Stimulated activated CD4-positive, alpha-beta T cell treated with anti-CD3 and anti-CD28 coated beads, Interleukin-4, amount 100 ng/mL, for 24 hours (primary cell): ENCODE measurements around the gene TBC1D19.
A peak's percentile ranks its signal among the peaks of the same experiment; 100 is the strongest.

Source experiments
- DNase-seq: peaks from one replicate; pipeline ENCODE4 v3.0.0-alpha.2; 2020

TBC1D19 gene

DNA sequence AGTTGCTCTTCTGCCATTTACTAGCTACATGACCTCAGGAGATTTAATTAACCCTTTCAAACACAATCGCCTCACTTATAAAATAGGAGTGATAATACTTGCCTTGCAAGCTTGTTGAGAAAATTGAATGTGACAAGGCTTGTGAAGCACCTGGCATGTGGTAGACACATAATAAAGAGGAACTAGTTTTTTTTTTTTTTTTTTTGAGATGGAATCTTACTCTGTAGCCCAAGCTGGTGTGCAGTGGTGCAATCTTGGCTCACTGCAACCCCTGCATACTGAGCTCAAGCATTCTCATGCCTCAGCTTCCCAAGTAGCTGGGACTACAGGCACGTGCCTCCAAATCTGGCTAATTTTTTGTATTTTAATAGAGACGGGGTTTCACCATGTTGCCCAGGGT, 203.0 kb downstream of the TBC1D19 start:
- DNase-seq: no peak

DNA sequence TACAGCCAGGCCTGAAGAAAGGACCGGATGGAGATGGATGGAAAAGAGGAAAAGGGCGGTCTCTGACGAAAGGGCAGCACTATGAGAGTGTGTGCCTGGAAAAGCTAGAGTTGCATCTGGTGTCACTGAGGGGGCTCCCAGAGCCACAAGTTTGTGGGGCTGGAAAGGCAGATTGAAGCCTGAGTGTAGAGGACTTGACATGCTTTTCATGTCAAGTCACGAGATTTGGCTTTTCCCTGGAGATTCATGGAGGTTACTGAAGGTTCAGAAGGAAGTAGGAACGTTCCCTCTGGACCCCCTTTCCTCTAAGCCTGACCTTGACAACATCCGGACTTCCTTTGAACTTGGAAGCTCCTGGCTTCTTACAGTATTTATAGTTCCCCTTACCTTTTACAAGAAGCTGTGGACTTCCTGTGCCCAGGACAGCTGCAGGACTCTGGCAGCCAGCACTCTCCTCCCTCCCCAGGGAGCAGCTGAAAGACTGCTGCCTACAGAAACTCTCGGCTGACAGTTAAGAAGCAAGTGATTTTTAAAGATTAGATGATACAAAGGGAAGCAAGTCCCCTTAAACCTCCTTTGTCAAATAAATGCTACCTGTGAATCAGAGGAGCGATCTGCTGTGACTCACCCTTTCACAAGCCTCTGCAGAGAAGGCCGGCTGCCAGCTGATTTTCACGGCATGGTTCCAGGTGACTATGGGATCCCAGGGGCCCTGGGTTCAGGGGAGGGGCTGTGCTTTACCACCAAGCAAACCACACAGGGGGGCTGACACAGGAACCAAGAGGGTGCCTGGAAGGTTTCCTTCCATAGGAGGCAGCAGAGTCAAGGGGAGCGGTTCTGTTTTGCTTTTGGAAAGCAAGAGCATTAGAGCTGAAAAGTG, 203.8 kb downstream of the TBC1D19 start:
- peak; percentile 37 for DNase-seq

DNA sequence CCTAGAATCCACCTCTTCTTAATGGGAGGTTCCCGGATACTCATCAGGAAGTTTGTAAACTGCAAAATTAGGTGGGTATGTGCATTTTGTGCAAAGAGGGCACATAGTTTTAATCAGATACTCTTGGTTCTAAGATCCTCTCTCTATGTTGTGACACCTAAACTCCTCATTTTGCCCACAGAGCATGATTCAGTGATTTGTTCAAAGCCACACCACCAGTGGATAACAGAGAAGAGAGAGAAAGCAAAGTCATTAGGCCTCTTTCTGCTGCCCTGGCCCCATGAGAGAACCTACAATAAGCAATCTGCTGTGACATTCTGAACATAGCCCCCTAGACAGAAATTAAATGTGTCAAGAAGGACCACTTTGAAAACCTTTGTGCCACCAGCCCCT, 204.5 kb downstream of the TBC1D19 start:
- no peak for DNase-seq

DNA sequence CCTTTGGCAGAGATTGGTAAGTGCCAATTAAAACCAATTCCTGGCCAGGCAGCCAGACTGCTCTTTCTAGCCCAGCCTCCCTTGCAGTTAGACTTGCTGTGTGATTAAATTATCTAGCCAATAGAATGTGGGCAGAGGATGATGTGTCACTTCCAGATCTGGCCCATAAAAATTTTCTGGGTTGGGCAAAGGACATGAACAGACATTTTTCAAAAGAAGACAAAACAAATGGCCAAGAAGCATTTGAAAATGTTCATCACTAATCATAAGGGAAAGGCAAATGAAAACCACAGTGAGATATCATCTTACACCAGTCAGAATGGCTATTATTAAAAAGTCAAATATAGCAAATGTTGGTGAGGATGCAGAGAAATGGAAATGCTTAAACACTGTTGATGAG, 205.3 kb downstream of the TBC1D19 start:
- DNase-seq: no peak

DNA sequence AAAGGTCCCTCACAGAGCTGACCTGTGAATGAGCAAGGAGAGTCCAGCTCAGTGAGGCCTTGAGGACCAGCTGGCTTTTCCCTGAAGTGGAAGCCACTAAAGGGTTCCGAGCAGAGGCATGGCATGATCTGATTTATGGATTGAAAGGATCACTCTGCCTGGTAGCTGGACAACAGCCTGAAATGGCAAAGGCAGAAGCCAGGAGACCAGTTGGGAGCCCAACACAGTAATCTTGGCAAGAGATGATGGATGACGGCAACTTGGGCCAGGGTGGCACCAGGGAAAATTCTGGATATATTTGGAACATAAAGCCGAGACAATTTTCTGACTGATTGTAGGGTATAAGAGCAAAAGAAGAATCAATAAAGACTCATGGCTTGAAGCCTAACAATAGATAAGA, 207.5 kb downstream of the TBC1D19 start:
- no peak for DNase-seq

DNA sequence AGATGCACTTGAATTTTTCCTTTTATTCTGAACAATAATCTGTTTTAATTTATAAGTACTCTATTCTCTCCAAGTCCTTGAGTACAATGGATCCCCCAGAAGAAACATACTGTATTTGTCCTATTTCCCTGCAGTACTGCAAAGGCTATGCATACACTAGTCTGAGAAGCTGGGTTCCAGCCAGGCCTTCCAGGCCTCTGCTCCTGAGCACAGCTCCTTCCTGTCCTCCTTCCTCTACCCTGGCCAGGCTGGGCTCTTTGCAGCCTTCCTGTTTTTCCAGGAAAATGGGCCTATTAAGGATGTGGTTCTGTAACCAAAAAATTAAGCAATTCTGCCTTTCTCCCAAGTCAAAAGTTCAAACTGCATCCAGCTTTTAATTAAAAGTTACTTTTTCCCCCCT, 208.8 kb downstream of the TBC1D19 start:
- DNase-seq: no peak

DNA sequence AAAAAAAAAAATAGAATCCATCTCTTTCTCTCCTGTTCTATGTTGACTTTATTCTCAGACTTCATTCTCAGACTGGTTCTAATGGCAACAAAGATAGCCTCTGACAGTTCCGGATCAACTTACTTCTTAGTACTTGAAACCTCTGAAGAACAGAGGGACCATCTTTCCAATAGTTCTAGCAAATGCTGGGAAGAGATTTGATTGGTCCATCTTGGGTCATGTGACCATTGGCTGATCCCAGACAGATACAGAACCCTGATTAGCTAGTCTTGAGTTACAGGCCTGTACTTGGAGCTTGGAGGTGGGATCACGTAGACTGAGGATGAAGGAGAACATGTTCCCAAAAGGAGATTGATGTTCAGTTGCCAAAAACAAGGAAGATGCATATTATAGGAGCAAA, 209.9 kb downstream of the TBC1D19 start:
- DNase-seq: no peak

DNA sequence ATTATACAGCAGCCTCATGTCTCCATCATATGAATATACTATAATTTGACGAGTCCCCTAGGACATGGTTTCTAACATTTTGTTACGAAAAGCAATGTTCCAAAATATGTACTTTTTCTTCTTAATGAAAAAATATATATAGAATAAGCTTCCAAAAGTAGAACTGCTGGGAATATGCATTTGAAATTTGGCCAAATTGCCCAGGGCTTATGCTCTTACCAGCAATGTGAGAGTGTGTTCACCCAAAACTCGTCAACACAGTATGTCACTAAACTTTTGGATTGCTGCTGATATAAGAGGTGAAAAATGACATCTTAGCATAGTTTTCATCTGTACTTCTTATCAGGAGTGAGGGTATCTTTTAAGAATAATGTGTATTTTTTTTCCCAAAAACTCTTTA, 212.2 kb downstream of the TBC1D19 start:
- no peak for DNase-seq

DNA sequence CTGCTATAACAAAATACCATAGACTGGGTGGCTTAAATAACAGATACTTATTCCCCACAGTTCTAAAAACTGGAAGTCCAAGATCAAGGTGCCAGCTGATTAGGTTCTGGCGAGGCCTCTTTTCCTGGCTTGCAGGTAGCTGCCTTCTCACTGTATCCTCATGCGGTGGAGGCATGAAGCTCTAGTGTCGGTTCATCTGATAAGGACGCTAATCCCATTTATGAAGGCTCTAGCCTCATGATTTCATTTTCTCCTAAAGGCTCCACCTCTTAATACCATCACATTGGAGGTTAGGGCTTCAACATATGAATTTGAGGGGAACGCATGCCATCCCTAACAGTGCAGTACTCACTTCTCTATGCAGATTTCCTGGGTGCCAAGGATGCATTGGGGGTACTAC, 218.9 kb downstream of the TBC1D19 start:
- DNase-seq: no peak

DNA sequence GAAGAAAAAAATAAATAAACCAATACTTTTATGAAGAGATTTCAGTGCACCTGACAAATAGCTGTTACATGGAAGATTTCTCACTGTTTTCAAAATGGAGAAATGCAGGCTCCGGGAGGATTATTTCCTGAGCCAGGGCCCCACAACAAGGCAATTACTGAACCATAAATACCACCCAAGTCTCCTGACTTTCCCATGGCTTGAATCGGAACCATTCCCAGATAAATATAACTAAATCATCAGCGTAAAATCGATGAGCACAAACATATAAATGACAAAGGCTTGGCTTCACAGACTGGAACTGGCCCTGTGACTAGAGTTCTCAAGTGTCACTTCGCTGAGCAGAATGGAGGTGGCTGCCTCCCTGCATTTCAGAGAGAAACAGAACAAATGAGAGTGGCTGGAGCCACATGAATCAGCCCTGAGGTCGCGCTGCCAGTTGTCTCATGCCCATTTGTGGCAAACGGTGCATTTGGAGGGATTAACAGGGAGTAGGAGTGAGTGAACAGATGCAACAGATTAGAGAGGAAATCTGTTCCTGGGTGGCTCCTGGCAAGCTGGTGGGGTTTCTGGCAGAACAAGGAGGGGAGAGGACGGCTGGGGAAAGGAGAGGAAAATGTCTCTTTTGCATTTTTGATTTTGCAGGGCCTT, 219.5 kb downstream of the TBC1D19 start:
- DNase-seq: no peak

DNA sequence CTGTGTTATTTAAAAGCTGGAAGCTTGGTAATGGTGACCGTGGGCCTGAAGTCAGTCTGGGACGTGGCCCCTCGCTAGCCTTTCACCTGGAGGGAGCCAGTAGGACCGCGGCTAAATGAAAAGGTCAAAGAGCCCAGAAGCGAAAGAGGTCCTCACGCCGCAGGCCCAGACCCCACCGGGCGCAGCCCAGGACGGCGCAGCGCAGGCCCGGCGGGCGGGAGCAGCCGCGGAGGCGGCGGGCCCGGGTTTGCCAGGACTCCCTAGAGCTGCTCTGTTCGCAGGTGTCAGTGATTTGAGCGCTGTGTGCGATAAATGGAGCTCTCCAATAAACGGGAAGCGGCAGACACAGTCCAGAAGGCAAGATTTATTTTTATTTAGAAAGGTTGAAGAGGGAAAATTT, 220.6 kb downstream of the TBC1D19 start:
- no peak for DNase-seq

DNA sequence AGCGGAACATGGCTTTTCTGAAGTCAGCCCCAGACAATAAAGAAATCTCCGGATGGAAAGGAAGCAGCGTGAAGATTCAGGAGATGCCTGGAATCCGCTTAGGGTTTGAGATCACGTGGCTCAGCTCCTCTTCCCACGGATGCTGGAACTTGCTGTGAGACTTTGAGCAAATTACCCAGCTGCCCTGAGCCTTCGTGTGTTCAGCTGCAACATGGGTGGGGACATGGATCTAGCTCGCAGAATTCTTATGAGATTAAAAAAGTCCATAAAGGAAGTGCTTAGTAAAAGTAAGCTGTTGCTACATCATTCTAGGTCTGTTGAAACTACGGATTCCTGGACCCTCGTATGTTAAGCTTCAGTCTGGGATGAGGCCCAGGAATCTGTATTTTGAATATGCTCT, 221.0 kb downstream of the TBC1D19 start:
- no peak for DNase-seq
